AG10803 (cell line): Measurements from ENCODE around the gene PLCG2.
"Not testable (repeated sequence)": the region's sequence is repeated elsewhere in the genome, so short reads cannot be mapped to it uniquely, and the experiment has no call there.

Experiments
- DNase-seq: peaks from one replicate; pipeline ENCODE4 v3.0.0; 2010; ENCODE audit warnings: low read depth
- H3K4me3 ChIP-seq: 2 replicates; pipeline ENCODE4 v1.5.1; 2011; ENCODE audit warnings: mild to moderate bottlenecking, low read length, control low read depth
- CTCF ChIP-seq: conservative IDR thresholded peaks from 2 replicates; pipeline ENCODE4 v1.5.1; 2011; ENCODE audit warnings: mild to moderate bottlenecking, low read length, control low read depth, inconsistent platforms

Gene PLCG2

DNA sequence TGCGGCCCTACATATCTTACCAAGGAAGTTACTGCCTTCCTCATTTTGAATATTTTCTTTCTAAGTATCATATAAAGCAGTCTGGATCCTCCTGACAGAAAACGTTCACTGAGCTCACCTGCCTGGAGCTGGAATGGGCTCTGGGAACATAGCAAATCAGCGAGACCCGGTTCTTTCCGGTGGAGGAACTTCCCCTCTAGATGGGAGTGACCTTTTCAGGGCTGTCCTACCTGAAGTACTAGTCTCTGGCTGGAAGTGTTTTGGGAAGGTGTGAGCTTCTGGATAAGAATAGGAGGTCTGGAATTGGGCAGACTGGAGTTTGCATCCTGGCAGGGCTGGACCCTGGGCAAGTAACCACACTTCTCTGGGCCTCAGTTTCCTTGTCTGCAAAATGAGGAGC lies 152.8 kb downstream of the PLCG2 start:
- TF ChIP-seq CTCF = no peak
- DNase-seq = no peak
- no peak overlapping the region for H3K4me3 ChIP-seq

DNA sequence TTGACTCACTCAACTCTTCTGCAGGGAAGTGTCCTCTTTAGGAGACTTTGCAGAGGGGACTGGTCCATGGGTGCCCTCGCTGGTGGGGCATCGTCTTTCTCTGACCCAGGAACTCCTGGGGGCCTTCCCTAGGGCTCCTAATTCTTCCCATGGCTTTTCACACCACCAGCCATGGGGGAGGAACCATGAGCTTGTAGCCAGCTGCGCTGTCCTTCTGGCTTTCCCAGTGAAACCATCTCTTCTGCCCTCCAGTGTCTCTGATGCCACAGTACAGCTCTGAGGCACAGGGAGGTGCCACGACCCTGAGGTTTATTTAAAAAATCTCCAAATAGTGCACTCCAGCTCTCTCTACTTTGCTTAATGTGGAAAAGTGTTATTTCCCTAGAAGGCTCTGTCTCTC lies 153.6 kb downstream of the PLCG2 start:
- no peak for DNase-seq
- H3K4me3 ChIP-seq = no peak overlapping the region
- TF ChIP-seq CTCF = peak; percentile 13; the same call in 1 of the 2 replicates

DNA sequence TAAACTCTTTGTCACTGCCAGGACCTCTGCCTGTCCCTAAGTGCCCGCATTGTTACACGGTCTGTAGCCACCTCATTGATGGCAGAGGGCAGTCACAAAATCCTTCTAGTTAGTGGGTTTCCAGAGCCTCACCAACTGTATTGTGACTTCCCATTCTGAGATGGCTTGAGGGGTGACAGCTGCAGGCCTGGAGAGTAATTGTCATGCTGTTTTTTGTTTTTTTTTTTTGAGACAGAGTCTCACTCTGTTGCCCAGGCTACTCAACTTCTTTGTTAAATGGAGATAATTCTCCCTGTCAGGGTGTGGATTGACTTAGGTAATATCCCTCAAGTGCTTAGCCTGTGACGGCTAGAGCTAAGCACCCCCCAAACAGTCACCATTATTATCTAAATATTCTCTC lies 154.3 kb downstream of the PLCG2 start:
- no peak overlapping the region for H3K4me3 ChIP-seq
- no peak for TF ChIP-seq CTCF
- no peak for DNase-seq

GRCh38 chr16:81934711-81935110 lies 155.6 kb downstream of the PLCG2 start:
- H3K4me3 ChIP-seq, DNase-seq: not testable (repeated sequence)

DNA sequence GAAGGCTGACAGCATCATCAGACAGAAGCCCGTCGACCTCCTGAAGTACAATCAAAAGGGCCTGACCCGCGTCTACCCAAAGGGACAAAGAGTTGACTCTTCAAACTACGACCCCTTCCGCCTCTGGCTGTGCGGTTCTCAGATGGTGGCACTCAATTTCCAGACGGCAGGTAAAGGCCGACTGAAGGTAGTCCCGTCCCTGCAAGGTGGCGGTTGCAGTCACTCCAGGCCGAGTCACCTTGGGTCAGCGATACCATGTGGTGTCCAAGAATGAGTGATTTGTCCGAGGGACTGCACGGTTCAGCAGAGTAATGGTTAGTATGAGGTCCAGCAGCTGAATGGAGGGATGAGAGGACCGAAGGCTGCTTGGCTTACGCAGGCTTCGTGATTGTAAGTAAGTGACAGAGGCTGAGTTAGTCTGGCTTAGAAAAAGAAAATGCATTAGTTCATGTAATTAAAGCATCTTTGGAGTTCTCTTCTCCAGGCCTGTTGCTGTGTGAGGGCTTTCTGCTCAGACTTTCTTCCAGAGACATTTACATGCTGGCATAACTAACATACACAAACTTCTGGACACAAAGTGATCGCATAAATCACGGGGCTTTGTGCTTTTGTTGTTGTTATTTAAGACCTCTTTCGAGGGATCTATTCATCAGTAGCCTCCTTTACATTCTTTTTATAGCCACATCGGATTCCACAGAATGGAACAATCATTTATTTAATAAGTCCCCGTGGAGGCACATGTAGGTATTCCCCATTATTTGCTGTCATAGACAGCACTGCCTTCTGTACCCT lies 157.3 kb downstream of the PLCG2 start:
- DNase-seq = no peak
- no peak for TF ChIP-seq CTCF

GRCh38 chr16:81937305-81938038 lies 158.4 kb downstream of the PLCG2 start:
- H3K4me3 ChIP-seq = no peak overlapping the region
- no peak for DNase-seq
- no peak for TF ChIP-seq CTCF

More for the DNA sequence above, 157.3 kb downstream of the PLCG2 start:
- no peak overlapping the region for H3K4me3 ChIP-seq

- no peak for TF ChIP-seq CTCF
- H3K4me3 ChIP-seq = no peak overlapping the region
- DNase-seq = no peak
Observed at GRCh38 chr16:81938326-81939163, 159.5 kb downstream of the PLCG2 start.
